ENCODE results near the gene HERPUD2.
"Not testable (repeated sequence)": the region's sequence is repeated elsewhere in the genome, so short reads cannot be mapped to it uniquely, and the experiment has no call there.

The HERPUD2 gene

DNA sequence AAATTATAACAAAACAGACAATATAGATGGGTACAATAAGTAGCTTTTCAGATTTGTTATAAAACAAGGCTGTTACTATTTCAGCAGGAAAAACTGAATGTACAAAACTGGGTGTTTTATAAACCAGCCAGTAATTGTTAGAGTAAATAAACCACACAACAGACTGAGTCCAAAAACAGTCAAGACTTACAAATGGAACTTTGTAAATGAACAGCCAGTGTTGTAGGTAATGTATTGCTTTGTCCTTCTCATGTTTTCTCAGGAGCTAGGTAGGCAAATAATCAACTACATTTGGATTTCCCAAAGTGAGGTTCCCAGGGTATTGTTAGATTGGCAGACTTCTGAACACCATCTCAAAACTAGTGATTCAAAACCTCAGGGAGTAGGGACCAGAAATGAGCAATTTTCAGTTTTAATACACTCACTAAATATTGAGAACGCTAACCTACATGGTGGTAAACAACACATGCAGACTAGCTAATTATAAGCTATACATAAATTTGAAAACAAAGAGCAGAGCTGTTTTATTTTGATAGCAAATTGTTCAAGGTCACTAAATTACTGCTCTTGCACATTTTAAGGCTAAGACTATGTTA, 36.2 kb downstream of the HERPUD2 start:
- no peak overlapping the region for H3K4me3 ChIP-seq (ENCODE audit: low read length)
- TF ChIP-seq, protein P1, sequence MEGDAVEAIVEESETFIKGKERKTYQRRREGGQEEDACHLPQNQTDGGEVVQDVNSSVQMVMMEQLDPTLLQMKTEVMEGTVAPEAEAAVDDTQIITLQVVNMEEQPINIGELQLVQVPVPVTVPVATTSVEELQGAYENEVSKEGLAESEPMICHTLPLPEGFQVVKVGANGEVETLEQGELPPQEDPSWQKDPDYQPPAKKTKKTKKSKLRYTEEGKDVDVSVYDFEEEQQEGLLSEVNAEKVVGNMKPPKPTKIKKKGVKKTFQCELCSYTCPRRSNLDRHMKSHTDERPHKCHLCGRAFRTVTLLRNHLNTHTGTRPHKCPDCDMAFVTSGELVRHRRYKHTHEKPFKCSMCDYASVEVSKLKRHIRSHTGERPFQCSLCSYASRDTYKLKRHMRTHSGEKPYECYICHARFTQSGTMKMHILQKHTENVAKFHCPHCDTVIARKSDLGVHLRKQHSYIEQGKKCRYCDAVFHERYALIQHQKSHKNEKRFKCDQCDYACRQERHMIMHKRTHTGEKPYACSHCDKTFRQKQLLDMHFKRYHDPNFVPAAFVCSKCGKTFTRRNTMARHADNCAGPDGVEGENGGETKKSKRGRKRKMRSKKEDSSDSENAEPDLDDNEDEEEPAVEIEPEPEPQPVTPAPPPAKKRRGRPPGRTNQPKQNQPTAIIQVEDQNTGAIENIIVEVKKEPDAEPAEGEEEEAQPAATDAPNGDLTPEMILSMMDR (conservative IDR thresholded peaks at IDR 0.05; ENCODE audit: low read depth, low read length): no peak
- no peak for DNase-seq (ENCODE audit: low read depth)

DNA sequence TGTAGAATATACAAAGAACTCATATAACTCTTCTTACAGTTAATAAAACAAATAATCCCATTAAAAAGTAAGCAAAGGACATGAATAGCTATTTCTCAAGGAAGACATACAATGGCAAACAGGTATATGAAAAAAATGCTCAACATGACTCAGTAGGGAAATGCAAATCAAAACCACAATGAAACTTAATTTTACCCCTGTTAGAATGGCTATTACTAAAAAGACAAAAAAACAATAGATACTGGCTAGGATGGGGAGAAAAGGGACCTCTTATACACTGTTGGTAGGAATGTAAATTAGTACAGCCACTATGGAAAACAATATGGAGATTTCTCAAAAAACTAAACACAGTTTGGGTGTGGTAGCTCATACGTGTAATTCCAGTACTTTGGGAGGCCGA, 37.8 kb downstream of the HERPUD2 start:
- DNase-seq (ENCODE audit: low read depth): no peak
- TF ChIP-seq, protein P1 (conservative IDR thresholded peaks at IDR 0.05; ENCODE audit: low read depth, low read length): no peak
- no peak overlapping the region for H3K4me3 ChIP-seq (ENCODE audit: low read length)

DNA sequence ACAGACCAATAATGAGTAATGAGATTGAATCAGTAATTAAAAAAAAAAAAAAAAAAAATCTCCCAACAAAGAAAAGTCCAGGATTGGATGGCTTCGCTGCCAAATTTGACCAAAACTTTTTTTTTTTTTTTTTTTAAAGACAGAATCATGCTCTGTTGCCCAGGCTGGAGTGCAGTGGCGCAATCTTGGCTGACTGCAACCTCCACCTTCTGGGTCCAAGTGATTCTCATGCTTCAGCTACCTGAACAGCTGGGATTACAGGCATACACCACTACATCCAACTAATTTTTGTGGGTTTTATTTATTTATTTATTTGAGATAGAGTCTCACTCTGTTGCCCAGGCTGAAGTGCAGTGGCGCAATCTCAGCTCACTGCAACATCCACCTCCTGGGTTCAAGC, 40.4 kb downstream of the HERPUD2 start:
- DNase-seq (ENCODE audit: low read depth): not testable (repeated sequence)

DNA sequence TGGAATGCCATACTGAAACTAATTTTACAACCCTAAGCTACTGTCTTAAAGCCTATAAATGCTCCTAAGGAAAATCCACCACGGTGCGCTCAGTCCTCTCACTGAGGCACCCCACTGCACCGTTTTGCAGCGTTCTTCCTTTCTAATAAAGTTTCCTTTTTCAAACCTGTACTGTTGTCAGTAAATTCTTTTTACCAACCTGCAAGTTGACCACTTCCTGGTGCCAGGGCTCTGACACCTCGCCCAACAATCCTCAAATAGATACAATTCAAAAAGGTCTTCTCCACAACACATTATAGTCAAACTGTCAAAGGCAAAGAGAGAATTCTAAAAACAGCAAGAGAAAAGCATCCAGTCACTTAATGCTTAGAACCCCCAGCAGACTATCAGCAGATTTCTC, 42.8 kb downstream of the HERPUD2 start:
- H3K4me3 ChIP-seq (ENCODE audit: low read length): no peak overlapping the region
- TF ChIP-seq, protein P1 (conservative IDR thresholded peaks at IDR 0.05; ENCODE audit: low read depth, low read length): no peak
- DNase-seq (ENCODE audit: low read depth): no peak

More for the DNA sequence above, 40.4 kb downstream of the HERPUD2 start:
- H3K4me3 ChIP-seq (ENCODE audit: low read length): not testable (repeated sequence)

- no peak overlapping the region for H3K4me3 ChIP-seq (ENCODE audit: low read length)
- TF ChIP-seq, protein P1 (conservative IDR thresholded peaks at IDR 0.05; ENCODE audit: low read depth, low read length): no peak
- no peak for DNase-seq (ENCODE audit: low read depth)
Observed at GRCh38 chr7:35650751-35651150, 44.2 kb downstream of the HERPUD2 start.

- TF ChIP-seq, protein P1 (conservative IDR thresholded peaks at IDR 0.05; ENCODE audit: low read depth, low read length): no peak
Observed at GRCh38 chr7:35649711-35650110, 45.2 kb downstream of the HERPUD2 start.

GRCh38 chr7:35648367-35648766, 46.6 kb downstream of the HERPUD2 start:
- DNase-seq (ENCODE audit: low read depth): no peak
- TF ChIP-seq, protein P1 (conservative IDR thresholded peaks at IDR 0.05; ENCODE audit: low read depth, low read length): no peak

More at GRCh38 chr7:35649711-35650110, 45.2 kb downstream of the HERPUD2 start:
- DNase-seq (ENCODE audit: low read depth): no peak
- H3K4me3 ChIP-seq (ENCODE audit: low read length): no peak overlapping the region

More at GRCh38 chr7:35648367-35648766, 46.6 kb downstream of the HERPUD2 start:
- no peak overlapping the region for H3K4me3 ChIP-seq (ENCODE audit: low read length)

All from retinal pigment epithelial cell (primary cell).